SK-N-SH (cell line): ENCODE measurements around the gene METTL1. TPM values are rescaled to one million over a fixed set of nuclear protein-coding genes. Genes with fewer than 3 reads are reported as not detected.

ENCODE experiments used
- CTCF ChIA-PET: fragments of 300-600, 350-600 bp; formaldehyde crosslinking; extraction: SDS; loops from one replicate; lab custom pipeline; 2021; lab: Yijun Ruan, JAX
- POLR2A ChIA-PET: fragments of 350-600 bp; sonication (Branson Sonifier 250); formaldehyde crosslinking; extraction: SDS; loops from one replicate; lab custom pipeline; 2020; ENCODE audit warnings: antibody characterized with exemption, inconsistent platforms; lab: Yijun Ruan, JAX
- DNase-seq: peaks from one replicate; pipeline ENCODE4 v3.0.0; 2012
- H2AFZ ChIP-seq: fragments of 200-600 bp; sonication (generic); 2 replicates; pipeline ENCODE4 v1.8.1; 2016; ENCODE audit warnings: antibody characterized with exemption, mild to moderate bottlenecking, low read depth
- H3F3A ChIP-seq: fragments of 200-600 bp; sonication (generic); replicated peaks from 2 replicates; pipeline ENCODE3; 2016; ENCODE audit warnings: antibody characterized with exemption, mild to moderate bottlenecking; ENCODE audit not compliant: insufficient read depth
- H3K27ac ChIP-seq, 2 experiments: fragments of 200-500 bp in 1 of 2; fragments of 200-600 bp in 1 of 2; sonication (Bioruptor generic) in 1 of 2; sonication (generic), shearing (Covaris generic) in 1 of 2; 2 replicates each; pipeline versions ENCODE4 v1.5.1 to v1.6.1; 2014 to 2016; ENCODE audit warnings: low read depth in 2 of 2, inconsistent platforms in 1 of 2, low read length in 1 of 2, mild to moderate bottlenecking in 1 of 2, mixed read lengths in 1 of 2
- H3K27me3 ChIP-seq: fragments of 200-600 bp; sonication (generic), shearing (Covaris generic); 2 replicates; pipeline ENCODE4 v1.6.1; 2016; ENCODE audit warnings: mixed run types; ENCODE audit not compliant: insufficient read depth
- H3K36me3 ChIP-seq, 2 experiments: fragments of 200-500 bp in 1 of 2; fragments of 200-600 bp in 1 of 2; sonication (Bioruptor generic) in 1 of 2; sonication (generic) in 1 of 2; replicated peaks in 1 of 2; 2 replicates each; pipeline versions ENCODE3 to v1.5.1; 2014 to 2016; ENCODE audit warnings: low read length in 1 of 2, mild to moderate bottlenecking in 1 of 2; ENCODE audit not compliant: insufficient read depth in 2 of 2, control insufficient read depth in 1 of 2
- H3K4me1 ChIP-seq, 2 experiments: fragments of 200-500 bp in 1 of 2; fragments of 200-600 bp in 1 of 2; sonication (Bioruptor generic) in 1 of 2; sonication (generic), shearing (Covaris generic) in 1 of 2; 2 replicates each; pipeline versions ENCODE4 v1.5.1 to v1.6.1; 2014 to 2016; ENCODE audit warnings: low read depth in 1 of 2, low read length in 1 of 2, mixed run types in 1 of 2; ENCODE audit not compliant: insufficient read depth in 2 of 2, control insufficient read depth in 1 of 2
- H3K4me2 ChIP-seq: fragments of 200-600 bp; sonication (generic), shearing (Covaris generic); 2 replicates; pipeline ENCODE4 v1.6.1; 2017; ENCODE audit warnings: mixed run types
- H3K4me3 ChIP-seq, 2 experiments: fragments of 200-500 bp in 1 of 2; fragments of 200-600 bp in 1 of 2; sonication (Bioruptor generic) in 1 of 2; sonication (generic), shearing (Covaris generic) in 1 of 2; 2 replicates each; pipeline versions ENCODE4 v1.5.1 to v1.8.1; 2014 to 2016; ENCODE audit warnings: low read depth in 2 of 2, inconsistent platforms in 1 of 2, low read length in 1 of 2, mild to moderate bottlenecking in 1 of 2, mixed read lengths in 1 of 2, moderate library complexity in 1 of 2
- H3K79me2 ChIP-seq: fragments of 200-600 bp; sonication (generic); 2 replicates; pipeline ENCODE4 v1.8.1; 2017; ENCODE audit warnings: mild to moderate bottlenecking; ENCODE audit not compliant: insufficient read depth
- H3K9ac ChIP-seq: fragments of 200-600 bp; sonication (generic); 2 replicates; pipeline ENCODE4 v1.6.1; 2017; ENCODE audit warnings: mixed run types
- H3K9me2 ChIP-seq: fragments of 200-600 bp; sonication (generic); 2 replicates; pipeline ENCODE4 v1.6.1; 2017; ENCODE audit warnings: mixed run types
- H3K9me3 ChIP-seq: fragments of 200-600 bp; sonication (generic); 2 replicates; pipeline ENCODE4 v1.6.1; 2017; ENCODE audit warnings: mixed run types, mild to moderate bottlenecking, moderate library complexity
- H4K20me1 ChIP-seq: fragments of 200-600 bp; sonication (generic); 2 replicates; pipeline ENCODE4 v1.6.1; 2017; ENCODE audit warnings: mild to moderate bottlenecking, mixed run types; ENCODE audit not compliant: insufficient read depth
- CHD2 ChIP-seq: fragments of 150-350 bp; IDR thresholded peaks from 2 replicates; pipeline ENCODE4 v1.6.1; 2018; ENCODE audit warnings: low read length; ENCODE audit not compliant: partially characterized antibody
- CTCF ChIP-seq: fragments of 200-600 bp; sonication (generic); IDR thresholded peaks from 2 replicates; pipeline ENCODE4 v1.6.1; 2017; ENCODE audit warnings: antibody characterized with exemption, mild to moderate bottlenecking, moderate library complexity
- ELF1 ChIP-seq: IDR thresholded peaks from 2 replicates; pipeline ENCODE4 v1.4.0; 2012
- FOSL2 ChIP-seq: IDR thresholded peaks from 2 replicates; pipeline ENCODE4 v1.4.0; 2012; ENCODE audit warnings: low read depth, mild to moderate bottlenecking, moderate library complexity, borderline replicate concordance
- FOXJ3 ChIP-seq: sonication (generic); formaldehyde crosslinking; IDR thresholded peaks from 2 replicates; pipeline ENCODE4 v1.5.1; 2020; ENCODE audit warnings: mild to moderate bottlenecking, missing genetic modification reagents
- MEF2A ChIP-seq: IDR thresholded peaks from 2 replicates; pipeline ENCODE4 v1.4.0; 2012; ENCODE audit warnings: low read depth, borderline replicate concordance
- NRF1 ChIP-seq: IDR thresholded peaks from 2 replicates; pipeline ENCODE4 v1.6.1; 2012; ENCODE audit warnings: low read depth, mild to moderate bottlenecking, low read length
- POLR2AphosphoS5 ChIP-seq: IDR thresholded peaks from 2 replicates; pipeline ENCODE4 v1.6.1; 2012; ENCODE audit warnings: low read depth, low read length
- RCOR1 ChIP-seq: fragments of 150-350 bp; IDR thresholded peaks from 2 replicates; pipeline ENCODE4 v1.6.1; 2017; ENCODE audit warnings: antibody characterized with exemption, low read length
- RFX5 ChIP-seq: IDR thresholded peaks from 2 replicates; pipeline ENCODE4 v1.6.1; 2012; ENCODE audit warnings: mild to moderate bottlenecking, improper control_type of control experiment, low read length
- RXRA ChIP-seq: IDR thresholded peaks from 2 replicates; pipeline ENCODE4 v1.4.0; 2012; ENCODE audit warnings: low read depth, mild to moderate bottlenecking, borderline replicate concordance
- SIN3A ChIP-seq: IDR thresholded peaks from 2 replicates; pipeline ENCODE4 v1.6.1; 2012; ENCODE audit warnings: low read depth, mild to moderate bottlenecking, low read length, moderate library complexity, borderline replicate concordance
- TCF12 ChIP-seq: IDR thresholded peaks from 2 replicates; pipeline ENCODE4 v1.4.0; 2012
- TEAD4 ChIP-seq: IDR thresholded peaks from 2 replicates; pipeline ENCODE4 v1.4.0; 2012; ENCODE audit warnings: mild to moderate bottlenecking, borderline replicate concordance; ENCODE audit not compliant: insufficient read depth
- USF2 ChIP-seq: fragments of 150-350 bp; IDR thresholded peaks from 2 replicates; pipeline ENCODE4 v1.6.1; 2017; ENCODE audit warnings: antibody characterized with exemption, low read length, low read depth, borderline replicate concordance
- YY1 ChIP-seq: IDR thresholded peaks from 2 replicates; pipeline ENCODE4 v1.4.0; 2012; ENCODE audit warnings: low read depth, mild to moderate bottlenecking
- WGBS: methylation state at CpG from one replicate; pipeline ENCODE4 v1.1.6; 2017; ENCODE audit warnings: low lambda C conversion rate; 5-methylcytosine and 5-hydroxymethylcytosine counted together
- polyA plus RNA-seq, 3 experiments: library from polyadenylated mRNA; depleted of rRNA; stranded (reverse); fragments of >200 nt; gene quantifications; 2 replicates each; pipeline ENCODE4 v1.2.3, GENCODE V29; 2012
- TF ChIP-seq, protein P1 (sequence below): IDR thresholded peaks from 2 replicates; pipeline ENCODE4 v1.4.0; 2012; ENCODE audit warnings: low read depth
- TF ChIP-seq, protein P2 (sequence below): IDR thresholded peaks from 2 replicates; pipeline ENCODE4 v1.4.0; 2012; ENCODE audit warnings: low read depth, borderline replicate concordance

METTL1 gene
- polyA plus RNA-seq, 1 of the 3 experiments (the other 2 are of a cell fraction): 28.0 TPM

DNA sequence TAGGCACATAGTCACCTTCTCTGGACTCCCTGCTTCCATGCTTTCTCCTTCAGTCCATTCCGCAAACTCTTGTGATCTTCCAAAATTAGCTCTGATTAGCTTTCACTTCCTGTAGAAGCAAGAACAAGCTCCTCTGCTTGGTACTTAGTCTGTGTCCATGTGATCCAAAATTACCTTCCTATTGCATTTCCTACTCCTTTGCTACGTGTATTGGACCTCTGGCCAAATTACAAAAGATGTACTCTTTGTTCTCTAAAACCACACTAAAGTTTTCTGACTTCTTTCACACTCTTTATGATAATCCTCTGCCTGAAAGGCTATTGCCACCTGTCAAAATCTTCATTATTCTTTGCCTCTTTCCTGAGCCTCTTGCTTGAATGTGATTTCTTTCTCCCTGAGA, 9.9 kb upstream of the METTL1 start:
- POLR2A ChIA-PET: interaction anchor here (1.2 kb wide), 1 partner anchor 9 kb away, joined by 4 read pairs; the partner anchor contains the start of genes EEF1AKMT3 and METTL1
- Histone ChIP-seq H3K9me3 (no peaks in the 10 kb centered on the region), H3K27me3 (no peaks in the 10 kb centered on the region), H3K27ac (no peak overlapping the region), H3K4me1 (peaks cover 0 to 5% of the 10 kb centered on the region in 2 experiments; a peak in 1 of 4 replicates), H3K79me2 (peaks cover 28% of the 10 kb centered on the region), H3F3A (peaks cover 18% of the 10 kb centered on the region), H4K20me1 (no peaks in the 10 kb centered on the region), H3K4me2 (no peak overlapping the region), H3K4me3 (no peak overlapping the region), H3K9ac (no peak overlapping the region), H3K36me3 (peaks cover 18 to 26% of the 10 kb centered on the region in 2 experiments), H3K9me2 (no peaks in the 10 kb centered on the region), H2AFZ (no peak overlapping the region)
- no peak for DNase-seq
- TF ChIP-seq USF2: no peak
- TF ChIP-seq SIN3A: no peak
- TF ChIP-seq RFX5: no peak
- TF ChIP-seq TEAD4: no peak
- TF ChIP-seq FOXJ3 (CRISPR knock-in tag): no peak
- TF ChIP-seq FOSL2: no peak
- no peak for TF ChIP-seq MEF2A
- TF ChIP-seq RXRA: no peak
- TF ChIP-seq TCF12: no peak
- no peak for TF ChIP-seq CHD2
- no peak for TF ChIP-seq CTCF
- no peak for TF ChIP-seq POLR2AphosphoS5
- no peak for TF ChIP-seq RCOR1
- TF ChIP-seq, protein P1, sequence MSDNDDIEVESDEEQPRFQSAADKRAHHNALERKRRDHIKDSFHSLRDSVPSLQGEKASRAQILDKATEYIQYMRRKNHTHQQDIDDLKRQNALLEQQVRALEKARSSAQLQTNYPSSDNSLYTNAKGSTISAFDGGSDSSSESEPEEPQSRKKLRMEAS: no peak
- TF ChIP-seq ELF1: no peak
- TF ChIP-seq NRF1: no peak
- TF ChIP-seq, protein P2, sequence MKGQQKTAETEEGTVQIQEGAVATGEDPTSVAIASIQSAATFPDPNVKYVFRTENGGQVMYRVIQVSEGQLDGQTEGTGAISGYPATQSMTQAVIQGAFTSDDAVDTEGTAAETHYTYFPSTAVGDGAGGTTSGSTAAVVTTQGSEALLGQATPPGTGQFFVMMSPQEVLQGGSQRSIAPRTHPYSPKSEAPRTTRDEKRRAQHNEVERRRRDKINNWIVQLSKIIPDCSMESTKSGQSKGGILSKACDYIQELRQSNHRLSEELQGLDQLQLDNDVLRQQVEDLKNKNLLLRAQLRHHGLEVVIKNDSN: no peak
- TF ChIP-seq YY1: no peak
- 50% methylated on average over 2 of the region's 2 CpGs for WGBS
- CTCF ChIA-PET: interaction anchor here (0.9 to 1.3 kb wide), 4 partner anchors 9 to 34 kb away, joined by 3 to 5 read pairs (median 4); partner anchors contain the start of genes EEF1AKMT3 and METTL1
